CD4-positive, alpha-beta T cell treated with Interleukin-17A for 1 hour (primary cell): Measurements from ENCODE around the gene AGBL1.
"Not testable (repeated sequence)": the region's sequence is repeated elsewhere in the genome, so short reads cannot be mapped to it uniquely, and the experiment has no call there.

Experiments
- DNase-seq: peaks from one replicate; pipeline ENCODE4 v3.0.0-alpha.2; 2020

AGBL1 gene

GRCh38 chr15:86846036-86846435 is 766.4 kb downstream of the AGBL1 start:
- DNase-seq = no peak

- no peak for DNase-seq
These were observed 769.5 kb downstream of the AGBL1 start for GRCh38 chr15:86849136-86849535.

GRCh38 chr15:86849558-86850285 is 770.1 kb downstream of the AGBL1 start:
- DNase-seq = no peak

- no peak for DNase-seq
These were observed 771.3 kb downstream of the AGBL1 start for GRCh38 chr15:86850939-86851338.

- DNase-seq = no peak
These were observed 773.1 kb downstream of the AGBL1 start for GRCh38 chr15:86852741-86853140.

GRCh38 chr15:86854176-86854575 is 774.5 kb downstream of the AGBL1 start:
- DNase-seq = no peak

- no peak for DNase-seq
These were observed 775.9 kb downstream of the AGBL1 start for GRCh38 chr15:86855307-86856291.

- DNase-seq = no peak
These were observed 778.0 kb downstream of the AGBL1 start for GRCh38 chr15:86857701-86858100.

- no peak for DNase-seq
These were observed 783.7 kb downstream of the AGBL1 start for GRCh38 chr15:86863226-86863915.

GRCh38 chr15:86865920-86866319 is 786.2 kb downstream of the AGBL1 start:
- no peak for DNase-seq

- no peak for DNase-seq
These were observed 791.2 kb downstream of the AGBL1 start for GRCh38 chr15:86870846-86871245.

GRCh38 chr15:86871964-86872363 is 792.3 kb downstream of the AGBL1 start:
- DNase-seq = no peak

- DNase-seq = no peak
These were observed 793.1 kb downstream of the AGBL1 start for GRCh38 chr15:86872782-86873181.

GRCh38 chr15:86875067-86875466 is 795.4 kb downstream of the AGBL1 start:
- no peak for DNase-seq

- DNase-seq = no peak
These were observed 796.8 kb downstream of the AGBL1 start for GRCh38 chr15:86876387-86876944.

GRCh38 chr15:86877171-86877631 is 797.5 kb downstream of the AGBL1 start:
- no peak for DNase-seq

- DNase-seq = not testable (repeated sequence)
These were observed 799.2 kb downstream of the AGBL1 start for GRCh38 chr15:86878844-86879243.

- DNase-seq = no peak
These were observed 799.9 kb downstream of the AGBL1 start for GRCh38 chr15:86879250-86880229.

GRCh38 chr15:86885616-86886015 is 805.9 kb downstream of the AGBL1 start:
- DNase-seq = no peak

- DNase-seq = no peak
These were observed 813.2 kb downstream of the AGBL1 start for GRCh38 chr15:86892774-86893449.

- no peak for DNase-seq
These were observed 814.6 kb downstream of the AGBL1 start for GRCh38 chr15:86894269-86894668.
